ENCODE measurements around the gene RBM46. TPM values are rescaled to one million over a fixed set of nuclear protein-coding genes. Genes with fewer than 3 reads are reported as not detected.

RBM46 gene, protein sequence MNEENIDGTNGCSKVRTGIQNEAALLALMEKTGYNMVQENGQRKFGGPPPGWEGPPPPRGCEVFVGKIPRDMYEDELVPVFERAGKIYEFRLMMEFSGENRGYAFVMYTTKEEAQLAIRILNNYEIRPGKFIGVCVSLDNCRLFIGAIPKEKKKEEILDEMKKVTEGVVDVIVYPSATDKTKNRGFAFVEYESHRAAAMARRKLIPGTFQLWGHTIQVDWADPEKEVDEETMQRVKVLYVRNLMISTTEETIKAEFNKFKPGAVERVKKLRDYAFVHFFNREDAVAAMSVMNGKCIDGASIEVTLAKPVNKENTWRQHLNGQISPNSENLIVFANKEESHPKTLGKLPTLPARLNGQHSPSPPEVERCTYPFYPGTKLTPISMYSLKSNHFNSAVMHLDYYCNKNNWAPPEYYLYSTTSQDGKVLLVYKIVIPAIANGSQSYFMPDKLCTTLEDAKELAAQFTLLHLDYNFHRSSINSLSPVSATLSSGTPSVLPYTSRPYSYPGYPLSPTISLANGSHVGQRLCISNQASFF
- total RNA-seq, result not detected

DNA sequence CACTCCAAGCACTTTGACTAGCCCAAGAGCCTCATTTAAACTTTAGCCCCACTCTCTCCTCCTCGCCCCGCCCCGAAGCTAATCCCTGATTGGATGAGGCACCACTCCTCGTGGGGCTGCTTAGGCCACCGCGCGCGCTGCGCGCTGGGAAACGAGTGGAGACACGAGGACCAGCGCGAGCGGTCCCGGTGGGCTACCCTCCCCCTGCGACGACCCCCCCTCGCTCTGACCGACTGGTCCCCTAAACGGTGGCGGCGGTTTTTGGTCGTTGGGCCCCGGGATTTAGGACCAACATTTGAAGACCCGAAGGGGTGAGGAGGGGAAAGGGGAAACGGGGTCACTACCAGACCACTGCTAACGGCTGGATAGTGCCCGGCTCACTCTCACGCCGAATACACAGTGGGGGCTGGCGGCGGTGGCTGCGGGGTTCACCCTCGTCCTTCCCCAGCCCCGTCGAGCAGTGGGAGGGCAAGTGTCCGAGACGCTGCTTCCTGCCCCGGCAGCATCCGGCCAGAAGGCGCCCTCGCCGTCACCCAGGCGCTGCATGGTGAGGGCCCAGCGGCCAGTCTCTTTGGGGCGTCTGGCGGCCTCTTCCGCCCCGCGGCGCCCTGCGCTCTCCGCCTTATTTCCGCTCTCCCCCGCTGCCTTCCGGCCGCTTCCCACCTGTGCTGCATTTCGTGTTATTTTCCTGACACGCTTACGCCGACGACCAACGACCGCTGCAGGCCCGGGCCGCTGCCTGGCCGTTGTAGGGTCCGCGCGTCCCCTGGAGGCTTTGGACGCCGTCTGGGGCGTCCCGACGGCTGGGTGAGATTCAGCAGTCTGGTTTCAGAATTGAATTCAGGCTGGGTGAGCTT is at the start of gene RBM46:
Gene RBM46 (plus strand): TSS at position 147 of the 857 bp plus-strand sequence. CDS start 15,481 bp downstream, outside the sequence.
- Histone ChIP-seq H3K4me1 (no peaks in the 10 kb centered on the region), H3K27me3 (peaks cover 0 to 13% (median 0%) of the 10 kb centered on the region in 4 donors), H3K9me3 (no peaks in the 10 kb centered on the region), H3K36me3 (no peaks in the 10 kb centered on the region), H3K27ac (no peak within 1 kb of the TSS), H3K4me3 (no peak within 1 kb of the TSS)
- DNase-seq (peak in 1 of 2 donors; percentile 76), ATAC-seq (ENCODE audit: low FRiP score in 2 of 2) (peak in 1 of 2 donors; percentile 26)
- WGBS, 2 donors, result 64 to 79% methylated on average over 67 to 76 of the region's 76 CpGs
- TF ChIP-seq EP300 (IDR thresholded peaks at IDR 0.05), result no peak
- TF ChIP-seq POLR2AphosphoS5 (IDR thresholded peaks at IDR 0.05), result no peak
- TF ChIP-seq, protein P1, sequence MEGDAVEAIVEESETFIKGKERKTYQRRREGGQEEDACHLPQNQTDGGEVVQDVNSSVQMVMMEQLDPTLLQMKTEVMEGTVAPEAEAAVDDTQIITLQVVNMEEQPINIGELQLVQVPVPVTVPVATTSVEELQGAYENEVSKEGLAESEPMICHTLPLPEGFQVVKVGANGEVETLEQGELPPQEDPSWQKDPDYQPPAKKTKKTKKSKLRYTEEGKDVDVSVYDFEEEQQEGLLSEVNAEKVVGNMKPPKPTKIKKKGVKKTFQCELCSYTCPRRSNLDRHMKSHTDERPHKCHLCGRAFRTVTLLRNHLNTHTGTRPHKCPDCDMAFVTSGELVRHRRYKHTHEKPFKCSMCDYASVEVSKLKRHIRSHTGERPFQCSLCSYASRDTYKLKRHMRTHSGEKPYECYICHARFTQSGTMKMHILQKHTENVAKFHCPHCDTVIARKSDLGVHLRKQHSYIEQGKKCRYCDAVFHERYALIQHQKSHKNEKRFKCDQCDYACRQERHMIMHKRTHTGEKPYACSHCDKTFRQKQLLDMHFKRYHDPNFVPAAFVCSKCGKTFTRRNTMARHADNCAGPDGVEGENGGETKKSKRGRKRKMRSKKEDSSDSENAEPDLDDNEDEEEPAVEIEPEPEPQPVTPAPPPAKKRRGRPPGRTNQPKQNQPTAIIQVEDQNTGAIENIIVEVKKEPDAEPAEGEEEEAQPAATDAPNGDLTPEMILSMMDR (IDR thresholded peaks at IDR 0.05), result no peak

DNA sequence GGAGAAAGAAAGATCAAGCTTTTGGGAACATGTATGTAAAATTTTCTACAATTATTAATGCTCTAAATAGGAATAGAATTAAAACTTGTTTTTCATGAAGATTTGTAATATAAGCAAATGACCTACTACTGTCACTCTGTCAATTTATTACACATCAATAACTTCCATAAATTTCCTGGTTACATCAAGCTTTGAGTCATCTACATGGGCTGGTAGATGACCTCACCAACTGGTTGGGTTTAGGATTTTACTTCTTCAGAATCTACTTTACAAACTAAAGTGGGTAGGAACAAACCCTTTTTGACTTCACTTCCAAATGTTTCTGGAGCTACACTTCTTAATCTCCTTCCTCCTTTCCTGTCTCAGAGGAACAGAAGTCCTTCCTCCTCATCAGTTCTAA is 49.3 kb upstream of the RBM46 start:
- no peaks in the 10 kb centered on the region for H3K9me3 ChIP-seq
- TF ChIP-seq POLR2AphosphoS5 (IDR thresholded peaks at IDR 0.05) (no peak), EP300 (IDR thresholded peaks at IDR 0.05) (no peak), POLR2A (IDR thresholded peaks at IDR 0.05) (no peak)
- TF ChIP-seq, protein P1 (IDR thresholded peaks at IDR 0.05), result no peak
- no peak overlapping the region for H3K4me3 ChIP-seq
- ATAC-seq (ENCODE audit: low FRiP score in 2 of 2) (no peak), DNase-seq (no peak)
- H3K4me1 ChIP-seq, result no peaks in the 10 kb centered on the region
- no peak overlapping the region for H3K27ac ChIP-seq
- H3K27me3 ChIP-seq, result no peaks in the 10 kb centered on the region
- H3K36me3 ChIP-seq, result no peaks in the 10 kb centered on the region

DNA sequence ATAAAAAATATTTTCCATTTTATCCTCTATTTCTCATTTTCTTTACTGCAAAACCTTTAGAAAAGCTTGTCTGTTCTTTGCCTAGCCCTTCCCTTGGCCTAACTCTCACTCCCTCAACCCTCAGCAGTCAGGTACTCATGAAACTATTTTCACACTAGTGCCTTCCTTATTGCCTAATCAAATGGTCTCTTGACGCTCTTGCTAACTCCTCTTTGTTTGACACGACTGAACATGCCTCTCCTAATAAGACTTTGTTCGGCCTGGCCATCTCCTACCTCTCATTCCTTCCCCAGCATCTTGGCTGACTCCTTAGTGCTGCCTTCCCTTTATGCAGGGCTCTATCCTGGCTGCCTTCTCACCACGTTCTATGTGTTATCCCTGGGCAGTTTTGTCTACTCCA is 48.4 kb upstream of the RBM46 start:
- ATAC-seq (ENCODE audit: low FRiP score in 2 of 2) (no peak), DNase-seq (no peak)
- H3K27ac ChIP-seq, result no peak overlapping the region
- H3K4me1 ChIP-seq, result no peaks in the 10 kb centered on the region
- no peaks in the 10 kb centered on the region for H3K27me3 ChIP-seq
- no peaks in the 10 kb centered on the region for H3K36me3 ChIP-seq
- WGBS, 2 donors, result 54 to 80% methylated on average over 4 of the region's 4 CpGs
- no peaks in the 10 kb centered on the region for H3K9me3 ChIP-seq
- H3K4me3 ChIP-seq, result no peak overlapping the region
- TF ChIP-seq POLR2A (IDR thresholded peaks at IDR 0.05), result no peak
- TF ChIP-seq POLR2AphosphoS5 (IDR thresholded peaks at IDR 0.05), result no peak
- TF ChIP-seq, protein P1 (IDR thresholded peaks at IDR 0.05), result no peak
- TF ChIP-seq EP300 (IDR thresholded peaks at IDR 0.05), result no peak

DNA sequence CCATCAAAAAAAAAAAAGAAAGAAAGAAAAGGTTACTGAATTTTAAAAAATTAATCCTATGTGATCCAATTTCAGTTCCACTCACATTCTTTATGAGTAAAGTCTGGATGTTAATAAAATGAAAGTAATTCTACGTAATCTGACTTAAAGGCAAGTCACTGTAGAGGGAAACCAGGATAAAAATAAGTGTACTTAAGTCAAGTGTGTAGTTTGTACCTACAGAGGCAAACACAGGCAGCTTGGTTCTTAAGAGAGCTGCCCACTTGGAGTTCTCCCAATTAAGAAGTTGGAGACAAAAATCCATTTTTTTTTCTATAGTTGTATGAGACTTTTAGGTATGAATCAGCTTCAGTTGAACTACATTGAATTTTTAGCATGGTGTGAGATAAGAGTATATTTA is 44.3 kb upstream of the RBM46 start:
- Histone ChIP-seq H3K9me3 (no peaks in the 10 kb centered on the region), H3K4me3 (no peak overlapping the region), H3K36me3 (no peaks in the 10 kb centered on the region), H3K4me1 (peaks cover 0 to 4% (median 2%) of the 10 kb centered on the region in 4 donors), H3K27me3 (peaks cover 0 to 3% (median 0%) of the 10 kb centered on the region in 4 donors), H3K27ac (no peak overlapping the region)
- 62 to 79% methylated on average over 1 of the region's 1 CpG for WGBS, 2 donors
- ATAC-seq (ENCODE audit: low FRiP score in 2 of 2) (no peak), DNase-seq (no peak)
- no peak for TF ChIP-seq EP300 (IDR thresholded peaks at IDR 0.05)
- TF ChIP-seq POLR2AphosphoS5 (IDR thresholded peaks at IDR 0.05), result no peak
- TF ChIP-seq, protein P1 (IDR thresholded peaks at IDR 0.05), result no peak
- TF ChIP-seq POLR2A (IDR thresholded peaks at IDR 0.05), result no peak
